GM12878 (cell line): ENCODE data around the gene TWIST1.

ENCODE experiments used
- CBX3 ChIP-seq: fragments of 200-600 bp; sonication (generic); IDR thresholded peaks from 2 replicates; pipeline ENCODE4 v1.6.1; 2016; ENCODE audit warnings: low read depth, borderline replicate concordance
- KDM1A ChIP-seq: fragments of 200-600 bp; sonication (generic); IDR thresholded peaks from 2 replicates; pipeline ENCODE4 v1.6.1; 2016; ENCODE audit warnings: borderline replicate concordance
- POLR2A ChIP-seq: IDR thresholded peaks from 2 replicates; pipeline ENCODE4 v1.6.1; 2011; ENCODE audit warnings: low read depth, mild to moderate bottlenecking, low read length
- POLR2AphosphoS5 ChIP-seq: IDR thresholded peaks from 2 replicates; pipeline ENCODE4 v1.6.1; 2011; ENCODE audit warnings: mild to moderate bottlenecking, low read length, inconsistent platforms
- RAD21 ChIP-seq: IDR thresholded peaks from 2 replicates; pipeline ENCODE4 v1.6.1; 2011; ENCODE audit warnings: mild to moderate bottlenecking, low read depth, low read length, moderate library complexity; ENCODE audit not compliant: insufficient read depth
- TCF7 ChIP-seq: IDR thresholded peaks from 2 replicates; pipeline ENCODE4 v1.6.1; 2014; ENCODE audit warnings: antibody characterized with exemption, borderline replicate concordance
- TF ChIP-seq, protein P1 (sequence below), 3 experiments: IDR thresholded peaks in 2 of 3; conservative IDR thresholded peaks in 1 of 3; 2 replicates each; pipeline ENCODE4 v1.5.1; 2011; ENCODE audit warnings: low read depth in 3 of 3, low read length in 3 of 3, mild to moderate bottlenecking in 3 of 3, control low read depth in 2 of 3, moderate library complexity in 2 of 3, inconsistent platforms in 1 of 3, mixed read lengths in 1 of 3; ENCODE audit not compliant: control insufficient read depth in 2 of 3, insufficient read depth in 1 of 3; ENCODE audit errors: extremely low read depth in 1 of 3
- TF ChIP-seq, protein P2 (sequence below): IDR thresholded peaks from 2 replicates; pipeline ENCODE4 v1.6.1; 2011; ENCODE audit warnings: borderline replicate concordance, low read depth, mild to moderate bottlenecking, moderate library complexity, mixed read lengths, low read length; ENCODE audit not compliant: insufficient read depth; ENCODE audit errors: extremely low read length
- TF ChIP-seq, protein P3 (sequence below): fragments of 450-650 bp; IDR thresholded peaks from 2 replicates; pipeline ENCODE4 v1.6.1; 2017; ENCODE audit warnings: mild to moderate bottlenecking, low read depth, inconsistent platforms; ENCODE audit not compliant: poor library complexity, severe bottlenecking
- TF ChIP-seq, protein P4 (sequence below): IDR thresholded peaks from 2 replicates; pipeline ENCODE4 v1.6.1; 2012; ENCODE audit warnings: mild to moderate bottlenecking, low read depth, low read length

DNA sequence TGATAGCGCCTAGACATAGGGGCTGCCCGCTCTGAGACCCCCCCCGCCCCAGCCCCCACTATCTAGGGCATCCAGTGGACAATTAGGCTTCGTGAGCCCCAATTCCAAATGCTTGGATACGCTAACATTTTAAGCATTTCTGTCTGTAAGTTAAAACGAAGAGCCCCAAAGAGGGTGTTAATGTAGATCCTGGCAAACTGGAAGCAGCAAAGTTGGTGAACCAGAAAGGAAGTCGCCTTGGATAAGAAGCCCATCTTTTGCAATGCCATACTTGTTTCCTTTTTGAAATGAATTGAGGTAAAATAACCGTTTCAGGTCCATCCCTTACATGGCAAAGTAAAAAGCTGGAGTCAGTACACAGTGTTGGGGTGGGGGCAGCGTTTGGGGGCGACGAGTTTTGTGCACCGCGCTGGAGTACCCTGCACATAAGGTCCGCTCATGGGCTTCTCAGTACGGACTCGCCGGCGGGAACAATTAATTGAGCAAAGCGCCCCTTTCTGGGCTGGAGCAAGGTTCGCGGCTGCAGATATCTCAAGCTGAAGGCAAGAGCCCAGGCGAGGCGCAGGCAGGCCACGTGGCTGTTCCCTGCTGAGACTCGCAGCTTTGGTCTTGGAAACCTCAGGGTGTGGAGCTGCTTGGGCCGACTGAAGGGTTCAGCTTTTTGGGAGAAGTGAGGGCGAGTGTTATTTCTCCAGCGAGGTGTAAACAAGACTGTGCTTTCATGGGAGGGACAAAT is 1.4 kb upstream of the TWIST1 start:
- TF ChIP-seq POLR2A (no peak), TCF7 (no peak), POLR2AphosphoS5 (no peak), CBX3 (no peak), RAD21 (no peak), KDM1A (no peak)
- TF ChIP-seq, protein P1, sequence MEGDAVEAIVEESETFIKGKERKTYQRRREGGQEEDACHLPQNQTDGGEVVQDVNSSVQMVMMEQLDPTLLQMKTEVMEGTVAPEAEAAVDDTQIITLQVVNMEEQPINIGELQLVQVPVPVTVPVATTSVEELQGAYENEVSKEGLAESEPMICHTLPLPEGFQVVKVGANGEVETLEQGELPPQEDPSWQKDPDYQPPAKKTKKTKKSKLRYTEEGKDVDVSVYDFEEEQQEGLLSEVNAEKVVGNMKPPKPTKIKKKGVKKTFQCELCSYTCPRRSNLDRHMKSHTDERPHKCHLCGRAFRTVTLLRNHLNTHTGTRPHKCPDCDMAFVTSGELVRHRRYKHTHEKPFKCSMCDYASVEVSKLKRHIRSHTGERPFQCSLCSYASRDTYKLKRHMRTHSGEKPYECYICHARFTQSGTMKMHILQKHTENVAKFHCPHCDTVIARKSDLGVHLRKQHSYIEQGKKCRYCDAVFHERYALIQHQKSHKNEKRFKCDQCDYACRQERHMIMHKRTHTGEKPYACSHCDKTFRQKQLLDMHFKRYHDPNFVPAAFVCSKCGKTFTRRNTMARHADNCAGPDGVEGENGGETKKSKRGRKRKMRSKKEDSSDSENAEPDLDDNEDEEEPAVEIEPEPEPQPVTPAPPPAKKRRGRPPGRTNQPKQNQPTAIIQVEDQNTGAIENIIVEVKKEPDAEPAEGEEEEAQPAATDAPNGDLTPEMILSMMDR (IDR thresholded peaks at IDR 0.05 in 2 of 3, conservative IDR thresholded peaks at IDR 0.05 in 1 of 3; ENCODE audit: control insufficient read depth in 2 of 3, extremely low read depth in 1 of 3, insufficient read depth in 1 of 3, low read depth in 3 of 3, low read length in 3 of 3): no peak
- TF ChIP-seq, protein P2, sequence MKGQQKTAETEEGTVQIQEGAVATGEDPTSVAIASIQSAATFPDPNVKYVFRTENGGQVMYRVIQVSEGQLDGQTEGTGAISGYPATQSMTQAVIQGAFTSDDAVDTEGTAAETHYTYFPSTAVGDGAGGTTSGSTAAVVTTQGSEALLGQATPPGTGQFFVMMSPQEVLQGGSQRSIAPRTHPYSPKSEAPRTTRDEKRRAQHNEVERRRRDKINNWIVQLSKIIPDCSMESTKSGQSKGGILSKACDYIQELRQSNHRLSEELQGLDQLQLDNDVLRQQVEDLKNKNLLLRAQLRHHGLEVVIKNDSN: no peak
- TF ChIP-seq, protein P3, sequence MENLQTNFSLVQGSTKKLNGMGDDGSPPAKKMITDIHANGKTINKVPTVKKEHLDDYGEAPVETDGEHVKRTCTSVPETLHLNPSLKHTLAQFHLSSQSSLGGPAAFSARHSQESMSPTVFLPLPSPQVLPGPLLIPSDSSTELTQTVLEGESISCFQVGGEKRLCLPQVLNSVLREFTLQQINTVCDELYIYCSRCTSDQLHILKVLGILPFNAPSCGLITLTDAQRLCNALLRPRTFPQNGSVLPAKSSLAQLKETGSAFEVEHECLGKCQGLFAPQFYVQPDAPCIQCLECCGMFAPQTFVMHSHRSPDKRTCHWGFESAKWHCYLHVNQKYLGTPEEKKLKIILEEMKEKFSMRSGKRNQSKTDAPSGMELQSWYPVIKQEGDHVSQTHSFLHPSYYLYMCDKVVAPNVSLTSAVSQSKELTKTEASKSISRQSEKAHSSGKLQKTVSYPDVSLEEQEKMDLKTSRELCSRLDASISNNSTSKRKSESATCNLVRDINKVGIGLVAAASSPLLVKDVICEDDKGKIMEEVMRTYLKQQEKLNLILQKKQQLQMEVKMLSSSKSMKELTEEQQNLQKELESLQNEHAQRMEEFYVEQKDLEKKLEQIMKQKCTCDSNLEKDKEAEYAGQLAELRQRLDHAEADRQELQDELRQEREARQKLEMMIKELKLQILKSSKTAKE: no peak
- TF ChIP-seq, protein P4, sequence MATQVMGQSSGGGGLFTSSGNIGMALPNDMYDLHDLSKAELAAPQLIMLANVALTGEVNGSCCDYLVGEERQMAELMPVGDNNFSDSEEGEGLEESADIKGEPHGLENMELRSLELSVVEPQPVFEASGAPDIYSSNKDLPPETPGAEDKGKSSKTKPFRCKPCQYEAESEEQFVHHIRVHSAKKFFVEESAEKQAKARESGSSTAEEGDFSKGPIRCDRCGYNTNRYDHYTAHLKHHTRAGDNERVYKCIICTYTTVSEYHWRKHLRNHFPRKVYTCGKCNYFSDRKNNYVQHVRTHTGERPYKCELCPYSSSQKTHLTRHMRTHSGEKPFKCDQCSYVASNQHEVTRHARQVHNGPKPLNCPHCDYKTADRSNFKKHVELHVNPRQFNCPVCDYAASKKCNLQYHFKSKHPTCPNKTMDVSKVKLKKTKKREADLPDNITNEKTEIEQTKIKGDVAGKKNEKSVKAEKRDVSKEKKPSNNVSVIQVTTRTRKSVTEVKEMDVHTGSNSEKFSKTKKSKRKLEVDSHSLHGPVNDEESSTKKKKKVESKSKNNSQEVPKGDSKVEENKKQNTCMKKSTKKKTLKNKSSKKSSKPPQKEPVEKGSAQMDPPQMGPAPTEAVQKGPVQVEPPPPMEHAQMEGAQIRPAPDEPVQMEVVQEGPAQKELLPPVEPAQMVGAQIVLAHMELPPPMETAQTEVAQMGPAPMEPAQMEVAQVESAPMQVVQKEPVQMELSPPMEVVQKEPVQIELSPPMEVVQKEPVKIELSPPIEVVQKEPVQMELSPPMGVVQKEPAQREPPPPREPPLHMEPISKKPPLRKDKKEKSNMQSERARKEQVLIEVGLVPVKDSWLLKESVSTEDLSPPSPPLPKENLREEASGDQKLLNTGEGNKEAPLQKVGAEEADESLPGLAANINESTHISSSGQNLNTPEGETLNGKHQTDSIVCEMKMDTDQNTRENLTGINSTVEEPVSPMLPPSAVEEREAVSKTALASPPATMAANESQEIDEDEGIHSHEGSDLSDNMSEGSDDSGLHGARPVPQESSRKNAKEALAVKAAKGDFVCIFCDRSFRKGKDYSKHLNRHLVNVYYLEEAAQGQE: no peak
